HT-29 (cell line): Measurements from ENCODE around the gene MOB3B. TPM values are rescaled to one million over a fixed set of nuclear protein-coding genes. Genes with fewer than 3 reads are reported as not detected.

Experiments used
- DNase-seq: peaks from one replicate; pipeline ENCODE4 v3.0.0-alpha.2; 2015; ENCODE audit warnings: low spot score
- total RNA-seq: library from RNA; depleted of rRNA; stranded (reverse); fragments of >200 nt; shearing (Covaris generic); gene quantifications from 2 replicates; pipeline ENCODE4 v1.2.3, GENCODE V29; 2014; rRNA removed

Gene MOB3B
- 3.1 TPM in 2 replicates for total RNA-seq

DNA sequence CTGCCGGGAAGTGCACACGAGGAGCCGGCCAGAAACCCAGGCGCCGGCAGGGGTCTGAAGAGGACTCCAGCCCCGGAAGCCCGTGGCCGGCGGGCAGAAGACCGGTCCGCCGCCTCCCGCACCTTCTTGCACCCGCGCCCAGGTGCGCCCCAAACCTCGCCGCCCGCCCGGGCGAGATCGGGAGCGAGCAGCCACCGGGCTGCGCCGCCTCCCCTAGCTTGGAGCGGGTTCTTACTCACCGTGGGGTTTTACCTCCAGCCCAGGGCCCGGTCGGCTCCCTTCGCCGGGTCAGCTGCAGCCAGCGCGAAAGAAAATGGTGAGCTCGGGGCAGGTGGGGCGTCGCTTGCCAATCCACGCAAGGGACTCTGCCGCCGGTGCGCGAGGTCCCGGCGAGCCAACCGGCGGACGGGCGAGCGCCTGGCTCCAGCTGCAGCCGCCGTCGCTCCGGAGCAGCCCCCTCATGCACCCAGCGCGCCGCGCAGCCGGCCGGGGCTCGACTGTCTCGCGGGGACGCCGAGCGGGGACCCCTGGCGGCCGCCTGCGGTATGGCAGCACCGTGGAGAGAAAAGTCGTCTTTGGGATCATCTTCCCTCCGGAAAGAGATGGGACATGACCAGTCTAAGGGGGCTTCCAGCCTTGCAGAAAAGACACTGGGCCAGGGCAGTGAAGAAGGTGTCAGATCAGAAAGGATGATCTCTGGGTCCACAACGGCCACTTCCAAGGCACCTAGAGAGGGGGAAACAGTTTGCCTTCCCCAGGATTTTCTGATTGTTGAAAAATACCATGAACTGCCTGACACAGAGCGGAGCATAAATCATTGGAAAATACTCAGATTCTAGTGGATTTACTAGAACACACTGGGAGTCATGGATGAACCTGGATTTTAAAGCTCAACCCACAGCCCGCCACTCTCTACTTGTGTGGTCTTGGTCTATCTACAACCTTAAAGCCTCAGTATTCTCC is at the start of gene MOB3B:
MOB3B (minus strand) TSS at position 499 of the 963 bp plus-strand sequence. CDS start 74,264 bp downstream, outside the sequence.
- DNase-seq = peak; percentile 78

GRCh38 chr9:27573634-27574590 is 44.3 kb upstream of the MOB3B start:
- DNase-seq = peak; percentile 97

DNA sequence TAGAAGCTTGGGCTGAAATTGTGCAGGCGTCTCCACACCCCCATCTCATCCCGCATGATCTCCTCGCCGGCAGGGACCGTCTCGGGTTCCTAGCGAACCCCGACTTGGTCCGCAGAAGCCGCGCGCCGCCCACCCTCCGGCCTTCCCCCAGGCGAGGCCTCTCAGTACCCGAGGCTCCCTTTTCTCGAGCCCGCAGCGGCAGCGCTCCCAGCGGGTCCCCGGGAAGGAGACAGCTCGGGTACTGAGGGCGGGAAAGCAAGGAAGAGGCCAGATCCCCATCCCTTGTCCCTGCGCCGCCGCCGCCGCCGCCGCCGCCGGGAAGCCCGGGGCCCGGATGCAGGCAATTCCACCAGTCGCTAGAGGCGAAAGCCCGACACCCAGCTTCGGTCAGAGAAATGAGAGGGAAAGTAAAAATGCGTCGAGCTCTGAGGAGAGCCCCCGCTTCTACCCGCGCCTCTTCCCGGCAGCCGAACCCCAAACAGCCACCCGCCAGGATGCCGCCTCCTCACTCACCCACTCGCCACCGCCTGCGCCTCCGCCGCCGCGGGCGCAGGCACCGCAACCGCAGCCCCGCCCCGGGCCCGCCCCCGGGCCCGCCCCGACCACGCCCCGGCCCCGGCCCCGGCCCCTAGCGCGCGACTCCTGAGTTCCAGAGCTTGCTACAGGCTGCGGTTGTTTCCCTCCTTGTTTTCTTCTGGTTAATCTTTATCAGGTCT is 43.5 kb upstream of the MOB3B start, which contains the start of gene C9orf72:
C9orf72 (minus strand) TSS at position 564 of the 716 bp plus-strand sequence. CDS start 6,361 bp downstream, outside the sequence.
- DNase-seq = peak; percentile 44

GRCh38 chr9:27572566-27572917 is 42.9 kb upstream of the MOB3B start:
- peak; percentile 51 for DNase-seq

DNA sequence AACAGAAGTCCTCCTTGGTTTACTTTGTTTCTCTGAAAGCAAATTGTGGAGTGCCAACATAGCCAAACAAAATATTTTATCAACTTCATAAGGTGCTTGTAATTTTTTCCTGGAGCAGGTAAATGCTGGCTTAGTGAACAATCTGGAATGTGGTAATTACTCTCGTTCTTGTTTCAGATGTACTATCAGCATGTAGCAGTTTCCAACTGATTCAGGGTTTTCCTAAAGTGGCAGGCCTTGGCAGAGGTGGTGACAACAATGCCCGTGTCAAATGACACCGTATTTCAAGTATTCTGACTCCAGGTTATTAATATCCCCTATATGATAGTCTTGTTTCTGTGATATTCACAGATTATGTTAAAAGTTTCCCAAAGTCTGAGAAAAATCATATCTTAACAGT is 42.4 kb upstream of the MOB3B start:
- DNase-seq = no peak

- no peak for DNase-seq
These were observed 41.4 kb upstream of the MOB3B start for GRCh38 chr9:27571011-27571410.

DNA sequence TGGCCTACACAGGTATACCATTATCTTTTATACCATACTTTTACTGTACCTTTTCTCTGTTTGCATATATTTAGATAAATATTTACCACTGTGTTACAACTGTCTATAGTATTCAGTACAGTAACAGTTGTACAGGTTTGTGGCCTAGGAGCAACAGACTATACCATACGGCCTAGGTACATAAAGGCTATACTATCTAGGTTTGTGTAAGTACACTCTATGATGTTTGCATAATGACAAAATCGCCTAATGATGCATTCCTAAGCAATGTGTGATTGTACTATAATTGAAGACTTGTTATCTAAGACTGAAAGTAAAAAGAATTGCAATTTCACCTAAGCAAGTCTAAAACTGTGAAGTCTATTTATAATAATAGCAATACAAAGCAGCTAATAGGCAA is 39.8 kb upstream of the MOB3B start:
- peak; percentile 26 for DNase-seq

DNA sequence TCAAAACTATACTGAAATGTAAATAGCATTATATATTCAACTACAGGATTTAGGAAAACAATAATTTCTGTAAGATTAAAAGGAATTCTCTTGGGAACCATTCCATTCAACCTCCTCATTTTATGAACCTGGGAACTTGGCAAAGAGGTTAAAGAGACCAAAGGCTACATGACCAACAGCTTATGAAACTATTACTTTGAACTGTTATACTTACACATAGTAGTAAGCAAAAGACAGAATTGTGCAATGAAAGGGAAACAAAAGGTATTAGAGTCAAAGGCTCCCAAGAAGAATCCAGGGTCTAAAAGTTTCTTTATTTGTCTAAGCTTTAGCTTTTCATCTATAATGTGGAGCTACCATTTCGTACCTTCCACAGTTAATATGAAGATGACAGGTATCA is 36.5 kb upstream of the MOB3B start:
- DNase-seq = no peak

GRCh38 chr9:27565696-27566095 is 36.1 kb upstream of the MOB3B start:
- no peak for DNase-seq

GRCh38 chr9:27564670-27565069 is 35.1 kb upstream of the MOB3B start:
- DNase-seq = no peak

DNA sequence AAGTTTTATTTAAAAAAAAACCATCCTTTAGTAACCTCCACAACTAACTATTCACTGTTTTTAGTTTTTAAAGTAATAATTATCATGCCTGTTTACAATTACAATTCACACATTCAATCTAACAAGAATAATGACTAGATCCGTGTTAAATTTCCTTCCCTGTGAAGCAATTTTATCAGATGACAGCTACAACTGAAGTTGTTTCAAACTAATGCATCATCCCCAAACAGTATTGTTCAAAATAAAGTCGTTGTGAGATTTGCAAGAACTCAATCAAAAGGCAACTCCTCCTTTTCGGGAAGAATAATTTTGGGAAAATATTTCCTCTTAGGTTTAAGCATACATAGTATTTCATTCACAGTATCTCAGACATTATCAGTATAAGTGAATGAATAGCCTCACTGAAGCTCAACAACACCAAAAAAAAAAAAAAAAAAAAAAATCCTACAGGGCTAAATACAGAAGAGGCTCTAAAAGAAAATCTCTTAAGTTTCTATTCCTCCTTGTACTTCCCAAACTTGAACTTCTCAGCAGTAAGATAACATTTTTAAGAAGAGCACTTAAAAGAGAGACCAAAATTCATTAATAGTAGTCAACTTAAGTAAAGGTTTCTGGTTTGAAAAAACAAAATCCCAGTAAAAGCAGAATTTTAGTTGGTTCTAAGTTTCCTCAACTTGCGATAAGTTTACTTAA is 34.3 kb upstream of the MOB3B start:
- no peak for DNase-seq

DNA sequence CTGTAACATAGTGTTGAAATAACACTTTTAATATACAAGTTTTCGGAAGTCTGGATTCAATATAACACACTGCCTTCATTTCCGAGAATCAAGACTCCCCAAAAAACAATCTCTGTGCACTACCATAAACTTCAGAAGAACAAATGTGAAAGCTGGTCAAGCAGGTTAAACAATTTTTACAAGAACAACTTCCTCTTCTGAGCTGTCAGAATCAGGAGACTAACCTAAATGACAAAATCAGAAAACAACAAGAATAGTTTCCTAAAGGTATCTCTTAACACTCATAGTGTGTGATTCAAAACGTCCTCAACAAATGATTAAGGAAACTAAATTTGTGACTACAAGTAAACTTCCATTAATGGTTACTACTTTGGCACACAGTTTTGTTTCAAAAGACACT is 32.1 kb upstream of the MOB3B start:
- peak; percentile 25 for DNase-seq

DNA sequence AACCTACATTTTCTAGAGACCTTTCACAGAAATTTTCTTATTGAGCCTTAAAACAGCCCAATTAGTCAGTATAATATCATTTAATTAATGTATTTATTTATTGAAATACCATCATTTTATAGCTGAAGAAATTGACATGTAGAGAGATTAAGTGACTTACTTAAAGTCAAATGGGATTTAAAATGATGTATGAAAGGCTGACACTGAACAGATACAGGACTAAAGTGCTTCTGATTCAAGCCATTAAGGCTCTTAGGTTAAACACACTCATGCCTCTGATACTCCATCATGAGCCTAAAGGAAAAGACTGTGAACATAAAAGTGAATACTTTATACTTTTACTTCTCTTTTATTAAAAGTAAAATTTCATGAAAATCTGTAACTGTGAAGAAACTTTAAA is 30.8 kb upstream of the MOB3B start:
- DNase-seq = no peak

DNA sequence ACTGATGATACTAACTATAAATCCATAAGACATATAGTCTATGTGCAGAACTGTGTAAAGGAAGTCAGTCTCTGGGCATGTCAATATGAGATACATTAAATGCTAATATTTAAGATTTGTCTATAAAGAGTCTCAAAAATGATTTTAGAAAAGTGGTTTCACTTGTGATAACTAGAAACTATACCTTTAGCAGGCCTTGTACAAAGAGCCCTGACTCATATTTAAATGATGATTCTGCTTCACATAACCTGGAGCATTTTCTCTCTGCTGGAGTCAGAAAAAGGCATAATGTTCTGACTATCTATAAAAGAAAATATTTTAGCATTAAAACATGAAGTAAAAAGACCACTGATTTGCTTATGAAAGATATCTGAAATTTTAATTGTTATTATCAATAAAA is 28.7 kb upstream of the MOB3B start:
- DNase-seq = no peak

GRCh38 chr9:27556470-27556869 is 26.9 kb upstream of the MOB3B start:
- no peak for DNase-seq

- no peak for DNase-seq
These were observed 25.1 kb upstream of the MOB3B start for GRCh38 chr9:27554712-27555111.

- DNase-seq = no peak
These were observed 19.7 kb upstream of the MOB3B start for GRCh38 chr9:27549196-27549755.

DNA sequence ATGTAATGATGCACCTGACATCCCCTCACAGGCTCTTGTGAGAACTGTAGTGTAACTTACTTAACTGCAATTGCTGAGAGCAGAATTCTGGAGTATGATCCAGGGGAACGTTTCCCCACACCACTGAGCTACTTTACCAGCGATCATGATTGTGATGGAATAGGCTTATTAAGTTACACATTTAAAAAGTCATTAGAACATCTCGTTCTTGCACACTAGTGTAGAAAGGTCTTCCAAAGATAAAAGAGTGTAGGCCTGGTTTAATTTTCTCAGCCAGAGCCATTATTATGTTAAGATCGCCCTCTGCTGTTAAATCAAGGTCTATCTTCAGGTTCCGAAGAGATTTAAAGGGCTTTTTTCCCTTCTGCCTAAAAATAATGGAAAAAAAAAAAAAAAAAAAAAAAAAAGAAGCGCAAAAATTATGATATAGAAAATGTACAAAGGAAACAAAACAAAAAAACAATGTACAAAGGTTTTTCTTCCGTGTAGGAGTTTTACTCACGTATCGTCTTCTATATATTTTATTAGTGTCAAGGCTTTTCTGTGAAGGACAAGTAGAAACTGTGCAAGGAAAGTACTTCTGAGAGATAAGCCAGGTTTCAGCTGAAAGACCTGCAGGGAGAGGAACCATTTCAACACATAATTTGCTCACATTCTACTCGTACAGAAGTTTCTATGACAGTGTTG is 18.6 kb upstream of the MOB3B start:
- DNase-seq = peak; percentile 55

- no peak for DNase-seq
These were observed 15.9 kb upstream of the MOB3B start for GRCh38 chr9:27545471-27545870.

GRCh38 chr9:27542508-27542907 is 12.9 kb upstream of the MOB3B start:
- DNase-seq = no peak
